Esophagus squamous epithelium (tissue), 4 donors: ENCODE measurements around the gene LIMS2.

Experiments used
- CTCF ChIP-seq, 6 experiments: fragments of 450-650 bp in 4 of 6; fragments of 200-600 bp in 2 of 6; sonication (generic) in 2 of 6; IDR thresholded peaks; one replicate each; pipeline ENCODE4 v1.5.1; 2016 to 2019; ENCODE audit warnings: antibody characterized with exemption in 6 of 6, mild to moderate bottlenecking in 4 of 6, moderate library complexity in 4 of 6
- POLR2A ChIP-seq, 4 donors: fragments of 450-650 bp; IDR thresholded peaks; one replicate each; pipeline ENCODE4 v1.6.1; 2017; ENCODE audit warnings: antibody characterized with exemption in 4 of 4, mild to moderate bottlenecking in 4 of 4, moderate library complexity in 3 of 4

GRCh38 chr2:127593228-127594115, 81.9 kb downstream of the LIMS2 start:
- TF ChIP-seq POLR2A (IDR thresholded peaks at IDR 0.05) (no peak), CTCF (IDR thresholded peaks at IDR 0.05) (no peak)
